H1 (cell line): ENCODE results near the gene FANCD2. TPM values are rescaled to one million over a fixed set of nuclear protein-coding genes. Genes with fewer than 3 reads are reported as not detected.

ENCODE experiments used
- CTCF ChIA-PET: fragments of 300-600 bp; sonication (Branson Sonifier 250); formaldehyde crosslinking; loops from one replicate; lab custom pipeline; 2021; ENCODE audit not compliant: partially characterized antibody; lab: Charles Lee
- POLR2A ChIA-PET: fragments of 300-600 bp; sonication (Branson Sonifier 250); formaldehyde crosslinking; loops from one replicate; lab custom pipeline; 2021; ENCODE audit warnings: inconsistent platforms; ENCODE audit not compliant: partially characterized antibody; lab: Charles Lee
- DNase-seq, 2 experiments: peaks; one replicate each; pipeline versions ENCODE4 v3.0.0 to v3.0.0-alpha.2; 2010 to 2022; ENCODE audit warnings: low spot score in 2 of 2, low read depth in 1 of 2, mixed read lengths in 1 of 2
- FAIRE-seq: peaks from 2 replicates; lab custom pipeline; 2011; peaks lifted over from hg19 to GRCh38; lab: Jason Lieb, UNC
- H2AFZ ChIP-seq: 2 replicates; pipeline ENCODE4 v1.8.1; 2012; ENCODE audit warnings: low read length, inconsistent platforms
- H2AK5ac ChIP-seq: 2 replicates; pipeline ENCODE4 v1.6.1; 2013; ENCODE audit warnings: low read depth, low read length
- H2BK120ac ChIP-seq: replicated peaks from 2 replicates; pipeline ENCODE3; 2013; ENCODE audit warnings: low read depth, low read length, inconsistent platforms
- H2BK12ac ChIP-seq: 2 replicates; pipeline ENCODE4 v1.6.1; 2013; ENCODE audit warnings: low read depth, low read length
- H2BK15ac ChIP-seq: 2 replicates; pipeline ENCODE4 v1.6.1; 2013; ENCODE audit warnings: low read length
- H2BK20ac ChIP-seq: 2 replicates; pipeline ENCODE4 v1.6.1; 2013; ENCODE audit warnings: low read length
- H2BK5ac ChIP-seq: 2 replicates; pipeline ENCODE4 v1.6.1; 2013; ENCODE audit warnings: low read depth, low read length
- H3K14ac ChIP-seq: 2 replicates; pipeline ENCODE4 v1.6.1; 2013; ENCODE audit warnings: inconsistent platforms; ENCODE audit not compliant: insufficient read length
- H3K18ac ChIP-seq: 2 replicates; pipeline ENCODE4 v1.6.1; 2013; ENCODE audit warnings: low read length; ENCODE audit errors: extremely low read depth
- H3K23ac ChIP-seq: 2 replicates; pipeline ENCODE4 v1.6.1; 2013; ENCODE audit warnings: inconsistent platforms; ENCODE audit not compliant: insufficient read length
- H3K23me2 ChIP-seq: 2 replicates; pipeline ENCODE4 v1.6.1; 2013; ENCODE audit warnings: low read depth, low read length
- H3K27ac ChIP-seq: 2 replicates; pipeline ENCODE4 v1.6.1; 2011; ENCODE audit warnings: low read depth, low read length, inconsistent platforms
- H3K27me3 ChIP-seq, 4 experiments: replicated peaks in 1 of 4; 1 replicate in 1 of 4; 2 replicates in 3 of 4; pipeline versions ENCODE4 v1.6.1 to v1.8.1; 2011 to 2013; ENCODE audit warnings: low read length in 3 of 4, mild to moderate bottlenecking in 3 of 4, inconsistent platforms in 2 of 4, mixed read lengths in 2 of 4, moderate library complexity in 1 of 4; ENCODE audit not compliant: control insufficient read depth in 3 of 4, insufficient read depth in 3 of 4; ENCODE audit errors: extremely low read depth in 1 of 4
- H3K36me3 ChIP-seq, 4 experiments: 2 replicates each; pipeline versions ENCODE4 v1.6.1 to v1.8.1; 2011 to 2013; ENCODE audit warnings: mild to moderate bottlenecking in 4 of 4, low read length in 3 of 4, moderate library complexity in 2 of 4, control low read depth in 1 of 4, inconsistent platforms in 1 of 4; ENCODE audit not compliant: insufficient read depth in 4 of 4, control insufficient read depth in 2 of 4
- H3K4ac ChIP-seq: replicated peaks from 2 replicates; pipeline ENCODE3; 2013; ENCODE audit warnings: low read length, low read depth, mixed read lengths, inconsistent platforms; ENCODE audit not compliant: insufficient read length
- H3K4me1 ChIP-seq, 4 experiments: replicated peaks in 1 of 4; 1 replicate in 1 of 4; 2 replicates in 3 of 4; pipeline versions ENCODE4 v1.6.1 to v1.8.1; 2011 to 2013; ENCODE audit warnings: low read length in 3 of 4, inconsistent platforms in 2 of 4, mixed read lengths in 1 of 4; ENCODE audit not compliant: insufficient read depth in 4 of 4, control insufficient read depth in 3 of 4
- H3K4me2 ChIP-seq, 2 experiments: 2 replicates each; pipeline versions ENCODE4 v1.6.1 to v1.8.1; 2011 to 2013; ENCODE audit warnings: low read depth in 2 of 2, low read length in 2 of 2, control low read depth in 1 of 2, inconsistent platforms in 1 of 2, mild to moderate bottlenecking in 1 of 2; ENCODE audit not compliant: insufficient read depth in 1 of 2
- H3K4me3 ChIP-seq, 4 experiments: fragments of 200-600, 300-600 bp in 1 of 4; sonication (generic), shearing (Covaris generic), sonication (Bioruptor Twin) in 1 of 4; 2 replicates each; pipeline versions ENCODE4 v1.5.1 to v1.8.1; 2011 to 2016; ENCODE audit warnings: low read length in 4 of 4, low read depth in 3 of 4, control low read depth in 2 of 4, inconsistent platforms in 2 of 4, mild to moderate bottlenecking in 2 of 4, mixed read lengths in 1 of 4, moderate library complexity in 1 of 4; ENCODE audit not compliant: insufficient read depth in 2 of 4; ENCODE audit errors: extremely low read depth in 1 of 4
- H3K56ac ChIP-seq: replicated peaks from 2 replicates; pipeline ENCODE3; 2013; ENCODE audit warnings: low read depth, mild to moderate bottlenecking, mixed read lengths, low read length, inconsistent platforms; ENCODE audit not compliant: insufficient read length
- H3K79me1 ChIP-seq: 2 replicates; pipeline ENCODE4 v1.6.1; 2013; ENCODE audit warnings: low read depth, low read length, control low read depth
- H3K79me2 ChIP-seq, 2 experiments: 2 replicates each; pipeline versions ENCODE4 v1.6.1 to v1.8.1; 2012 to 2013; ENCODE audit warnings: low read length in 2 of 2, mild to moderate bottlenecking in 2 of 2, inconsistent platforms in 1 of 2; ENCODE audit not compliant: insufficient read depth in 2 of 2, control insufficient read depth in 1 of 2
- H3K9ac ChIP-seq, 4 experiments: replicated peaks in 1 of 4; 1 replicate in 1 of 4; 2 replicates in 3 of 4; pipeline versions ENCODE4 v1.6.1 to v1.8.1; 2011 to 2013; ENCODE audit warnings: low read depth in 3 of 4, low read length in 3 of 4, control low read depth in 2 of 4, mild to moderate bottlenecking in 2 of 4, moderate library complexity in 2 of 4, inconsistent platforms in 1 of 4; ENCODE audit errors: extremely low read depth in 1 of 4
- H3K9me3 ChIP-seq, 2 experiments: 2 replicates each; pipeline versions ENCODE4 v1.6.1 to v1.8.1; 2012 to 2013; ENCODE audit warnings: mild to moderate bottlenecking in 2 of 2, moderate library complexity in 2 of 2, control low read depth in 1 of 2, inconsistent platforms in 1 of 2, low read depth in 1 of 2, low read length in 1 of 2, mixed read lengths in 1 of 2; ENCODE audit not compliant: insufficient read depth in 2 of 2
- H4K20me1 ChIP-seq, 2 experiments: replicated peaks in 1 of 2; 2 replicates each; pipeline versions ENCODE3 to v1.8.1; 2011 to 2013; ENCODE audit warnings: inconsistent platforms in 2 of 2, low read length in 2 of 2, mild to moderate bottlenecking in 1 of 2; ENCODE audit not compliant: insufficient read depth in 2 of 2, control insufficient read depth in 1 of 2
- H4K5ac ChIP-seq: 2 replicates; pipeline ENCODE4 v1.6.1; 2013; ENCODE audit warnings: low read length, low read depth, mixed read lengths, inconsistent platforms; ENCODE audit not compliant: insufficient read length
- H4K8ac ChIP-seq: 2 replicates; pipeline ENCODE4 v1.8.0; 2013; ENCODE audit warnings: mild to moderate bottlenecking, moderate library complexity, low read length, inconsistent platforms; ENCODE audit not compliant: insufficient read depth; ENCODE audit errors: extremely low read depth
- H4K91ac ChIP-seq: replicated peaks from 2 replicates; pipeline ENCODE3; 2013; ENCODE audit warnings: low read length, mixed read lengths, inconsistent platforms; ENCODE audit not compliant: insufficient read length
- FOSL1 ChIP-seq: IDR thresholded peaks from 2 replicates; pipeline ENCODE4 v1.6.1; 2011; ENCODE audit warnings: mild to moderate bottlenecking, low read depth, low read length, moderate library complexity; ENCODE audit not compliant: insufficient read depth
- NANOG ChIP-seq: IDR thresholded peaks from 2 replicates; pipeline ENCODE4 v1.6.1; 2011; ENCODE audit warnings: low read length, low read depth, mild to moderate bottlenecking, inconsistent platforms; ENCODE audit not compliant: insufficient read depth, poor library complexity, severe bottlenecking
- PHF8 ChIP-seq: fragments of 200-600 bp; sonication (generic); conservative IDR thresholded peaks from 2 replicates; pipeline ENCODE4 v1.7.1; 2012; ENCODE audit warnings: low read depth, mild to moderate bottlenecking, inconsistent platforms, low read length, moderate library complexity
- POU5F1 ChIP-seq: IDR thresholded peaks from 2 replicates; pipeline ENCODE4 v1.6.1; 2011; ENCODE audit warnings: low read depth, mild to moderate bottlenecking, low read length, moderate library complexity
- RFX5 ChIP-seq: IDR thresholded peaks from 2 replicates; pipeline ENCODE4 v1.6.1; 2011; ENCODE audit warnings: low read depth, low read length, improper control_type of control experiment, borderline replicate concordance
- SP4 ChIP-seq: IDR thresholded peaks from 2 replicates; pipeline ENCODE4 v1.6.1; 2012; ENCODE audit warnings: low read length, inconsistent platforms
- SRF ChIP-seq: IDR thresholded peaks from 2 replicates; pipeline ENCODE4 v1.6.1; 2011; ENCODE audit warnings: mild to moderate bottlenecking, low read depth, low read length, moderate library complexity
- SUZ12 ChIP-seq: fragments of 200-600 bp; sonication (generic); IDR thresholded peaks from 2 replicates; pipeline ENCODE4 v1.6.1; 2012; ENCODE audit warnings: mild to moderate bottlenecking, inconsistent platforms, low read length, moderate library complexity, mixed read lengths
- WGBS, 2 experiments: shearing (Covaris generic) in 1 of 2; methylation state at CpG; one replicate each; pipeline versions ENCODE4 v1.1.6 to v1.1.7; 2013 to 2015; ENCODE audit warnings: low lambda C conversion rate in 2 of 2, mixed read lengths in 2 of 2, inconsistent platforms in 1 of 2, low coverage in 1 of 2, missing lambda C conversion rate in 1 of 2; ENCODE audit not compliant: insufficient replicate concordance in 2 of 2, insufficient coverage in 1 of 2, insufficient read length in 1 of 2; ENCODE audit errors: extremely low coverage in 1 of 2, missing lambda C conversion rate in 1 of 2; 5-methylcytosine and 5-hydroxymethylcytosine counted together
- polyA plus RNA-seq, 7 experiments: library from polyadenylated mRNA; depleted of rRNA in 3 of 7; stranded (reverse) in 5 of 7; unstranded in 2 of 7; fragments of >200 nt in 5 of 7; fragments of 200-250 nt in 2 of 7; gene quantifications; 1 replicate in 5 of 7; 2 replicates in 1 of 7; 4 replicates in 1 of 7; pipeline versions ENCODE4 v1.2.1 to v1.2.3, GENCODE V29; 2011 to 2013; ENCODE audit warnings: missing spikeins in 2 of 7, mixed read lengths in 2 of 7
- total RNA-seq: library from RNA; stranded (reverse); fragmentation: NEBNext Ultra II Directional; extraction: Animal tissue kit (Norgen Biotek cat#: 25700); gene quantifications from 2 replicates; pipeline ENCODE4 v1.2.1, GENCODE V29; 2021
- TF ChIP-seq, protein P1 (sequence below): IDR thresholded peaks from 2 replicates; pipeline ENCODE4 v1.6.1; 2012; ENCODE audit warnings: inconsistent platforms
- TF ChIP-seq, protein P2 (sequence below), 3 experiments: IDR thresholded peaks; 1 replicate in 2 of 3; 2 replicates in 1 of 3; pipeline versions ENCODE4 v1.5.1 to v1.6.1; 2011; ENCODE audit warnings: low read length in 3 of 3, mild to moderate bottlenecking in 3 of 3, inconsistent platforms in 2 of 3, low read depth in 1 of 3, moderate library complexity in 1 of 3; ENCODE audit not compliant: insufficient read depth in 1 of 3; ENCODE audit errors: control extremely low read depth in 1 of 3
- TF ChIP-seq, protein P3 (sequence below): IDR thresholded peaks from 2 replicates; pipeline ENCODE4 v1.6.1; 2012; ENCODE audit warnings: inconsistent platforms

FANCD2 gene
- total and polyA plus RNA-seq, 2 of the 8 experiments (the other 6 are each of a cell fraction or from before 2014, with no cell fraction given), result 33.1 to 77.8 TPM

DNA sequence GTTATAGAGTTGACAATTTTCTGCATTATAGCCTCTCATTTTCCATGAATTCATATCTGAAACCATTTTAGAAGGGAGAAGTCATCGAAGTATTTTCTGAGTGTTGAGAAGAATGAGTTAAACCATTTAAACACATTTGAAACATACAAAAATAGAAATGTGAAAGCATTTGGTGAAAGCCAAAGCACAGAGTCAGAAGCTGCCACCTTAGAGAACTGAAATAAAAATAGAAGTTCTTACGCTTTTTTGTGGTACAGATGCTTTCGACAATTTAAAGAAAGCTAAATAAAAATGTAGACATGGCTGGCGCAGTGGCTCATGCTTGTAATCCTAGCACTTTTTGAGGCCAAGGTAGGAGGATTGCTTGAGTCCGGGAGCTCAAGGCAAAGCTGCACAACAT lies 72.8 kb downstream of the FANCD2 start:
- H4K8ac ChIP-seq, result no peak overlapping the region
- H3K23me2 ChIP-seq, result no peaks in the 10 kb centered on the region
- H3K18ac ChIP-seq, result no peak overlapping the region
- no peak overlapping the region for H2BK15ac ChIP-seq
- no peak overlapping the region for H3K4ac ChIP-seq
- 95% methylated on average over 5 of the region's 5 CpGs; no CpG with 5 or more reads in 1 of the 2 experiments for WGBS, 2 experiments
- DNase-seq (no peak), FAIRE-seq (no peak)
- no peaks in the 10 kb centered on the region for H3K9me3 ChIP-seq
- H3K27me3 ChIP-seq, result no peaks in the 10 kb centered on the region
- H3K56ac ChIP-seq, result no peak overlapping the region
- no peak overlapping the region for H3K9ac ChIP-seq
- no peak overlapping the region for H4K5ac ChIP-seq
- peaks cover 7 to 42% (median 33%) of the 10 kb centered on the region in 4 experiments for H3K36me3 ChIP-seq
- no peak overlapping the region for H2AK5ac ChIP-seq
- H4K20me1 ChIP-seq, result peaks cover 0 to 2% of the 10 kb centered on the region in 2 experiments
- no peak overlapping the region for H2AFZ ChIP-seq
- no peak overlapping the region for H4K91ac ChIP-seq
- H3K27ac ChIP-seq, result no peak overlapping the region
- POLR2A ChIA-PET, result no interaction called here
- no peak overlapping the region for H3K23ac ChIP-seq
- H2BK20ac ChIP-seq, result no peak overlapping the region
- H3K79me1 ChIP-seq, result no peaks in the 10 kb centered on the region
- no peaks in the 10 kb centered on the region for H3K4me1 ChIP-seq
- no peak overlapping the region for H2BK120ac ChIP-seq
- no peak overlapping the region for H3K4me2 ChIP-seq
- CTCF ChIA-PET, result interaction anchor here (0.5 to 1.2 kb wide), 3 partner anchors 12 to 61 kb away, joined by 3 to 4 read pairs (median 3); no protein-coding TSS in a partner anchor
- H2BK5ac ChIP-seq, result no peak overlapping the region
- no peak overlapping the region for H3K14ac ChIP-seq
- no peak overlapping the region for H2BK12ac ChIP-seq
- no peaks in the 10 kb centered on the region for H3K79me2 ChIP-seq
- no peak overlapping the region for H3K4me3 ChIP-seq
- TF ChIP-seq SUZ12, result no peak
- no peak for TF ChIP-seq PHF8
- no peak for TF ChIP-seq SP4
- no peak for TF ChIP-seq SRF
- no peak for TF ChIP-seq RFX5
- no peak for TF ChIP-seq FOSL1
- TF ChIP-seq, protein P1, sequence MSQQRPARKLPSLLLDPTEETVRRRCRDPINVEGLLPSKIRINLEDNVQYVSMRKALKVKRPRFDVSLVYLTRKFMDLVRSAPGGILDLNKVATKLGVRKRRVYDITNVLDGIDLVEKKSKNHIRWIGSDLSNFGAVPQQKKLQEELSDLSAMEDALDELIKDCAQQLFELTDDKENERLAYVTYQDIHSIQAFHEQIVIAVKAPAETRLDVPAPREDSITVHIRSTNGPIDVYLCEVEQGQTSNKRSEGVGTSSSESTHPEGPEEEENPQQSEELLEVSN, result no peak
- TF ChIP-seq, protein P2, sequence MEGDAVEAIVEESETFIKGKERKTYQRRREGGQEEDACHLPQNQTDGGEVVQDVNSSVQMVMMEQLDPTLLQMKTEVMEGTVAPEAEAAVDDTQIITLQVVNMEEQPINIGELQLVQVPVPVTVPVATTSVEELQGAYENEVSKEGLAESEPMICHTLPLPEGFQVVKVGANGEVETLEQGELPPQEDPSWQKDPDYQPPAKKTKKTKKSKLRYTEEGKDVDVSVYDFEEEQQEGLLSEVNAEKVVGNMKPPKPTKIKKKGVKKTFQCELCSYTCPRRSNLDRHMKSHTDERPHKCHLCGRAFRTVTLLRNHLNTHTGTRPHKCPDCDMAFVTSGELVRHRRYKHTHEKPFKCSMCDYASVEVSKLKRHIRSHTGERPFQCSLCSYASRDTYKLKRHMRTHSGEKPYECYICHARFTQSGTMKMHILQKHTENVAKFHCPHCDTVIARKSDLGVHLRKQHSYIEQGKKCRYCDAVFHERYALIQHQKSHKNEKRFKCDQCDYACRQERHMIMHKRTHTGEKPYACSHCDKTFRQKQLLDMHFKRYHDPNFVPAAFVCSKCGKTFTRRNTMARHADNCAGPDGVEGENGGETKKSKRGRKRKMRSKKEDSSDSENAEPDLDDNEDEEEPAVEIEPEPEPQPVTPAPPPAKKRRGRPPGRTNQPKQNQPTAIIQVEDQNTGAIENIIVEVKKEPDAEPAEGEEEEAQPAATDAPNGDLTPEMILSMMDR (IDR thresholded peaks at IDR 0.05; ENCODE audit: control extremely low read depth in 1 of 3, insufficient read depth in 1 of 3, low read depth in 1 of 3, low read length in 3 of 3), result no peak
- TF ChIP-seq, protein P3, sequence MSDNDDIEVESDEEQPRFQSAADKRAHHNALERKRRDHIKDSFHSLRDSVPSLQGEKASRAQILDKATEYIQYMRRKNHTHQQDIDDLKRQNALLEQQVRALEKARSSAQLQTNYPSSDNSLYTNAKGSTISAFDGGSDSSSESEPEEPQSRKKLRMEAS, result no peak
- TF ChIP-seq POU5F1, result no peak
- TF ChIP-seq NANOG, result no peak
